SH-SY5Y (cell line): ENCODE measurements around the gene MAP3K5.

Source experiments
- GATA2 ChIP-seq: IDR thresholded peaks from 2 replicates; pipeline ENCODE4 v1.6.1; 2011; ENCODE audit warnings: mild to moderate bottlenecking, low read depth, low read length
- GATA3 ChIP-seq: IDR thresholded peaks from 2 replicates; pipeline ENCODE4 v1.6.1; 2011; ENCODE audit warnings: low read depth, mild to moderate bottlenecking, low read length, moderate library complexity

GRCh38 chr6:136641166-136641565 is 151.1 kb downstream of the MAP3K5 start:
- no peak for TF ChIP-seq GATA3
- no peak for TF ChIP-seq GATA2
